Stomach (tissue), 9 donors: ENCODE results near the gene TAF6. TPM values are rescaled to one million over a fixed set of nuclear protein-coding genes. Genes with fewer than 3 reads are reported as not detected.

Experiments
- DNase-seq, 2 donors: peaks; one replicate each; pipeline versions ENCODE4 v3.0.0 to v3.0.0-alpha.2; 2013 to 2019
- H3K27ac ChIP-seq, 5 donors: fragments of 200-600 bp in 4 of 5; sonication (generic) in 4 of 5; one replicate each; pipeline ENCODE4 v1.5.1; 2013 to 2019; ENCODE audit warnings: mild to moderate bottlenecking in 1 of 5, moderate library complexity in 1 of 5
- H3K27me3 ChIP-seq, 3 donors: fragments of 200-600 bp; sonication (generic); one replicate each; pipeline ENCODE4 v1.5.1; 2017 to 2019; ENCODE audit warnings: mixed run types in 1 of 3
- H3K36me3 ChIP-seq, 4 donors: fragments of 200-600 bp; sonication (generic); 1 replicate in 3 of 4; 2 replicates in 1 of 4; pipeline ENCODE4 v1.5.1; 2016 to 2019
- H3K4me1 ChIP-seq, 4 donors: fragments of 200-600 bp; sonication (generic); one replicate each; pipeline ENCODE4 v1.5.1; 2016 to 2019
- H3K4me3 ChIP-seq, 4 donors: fragments of 200-600 bp; sonication (generic) in 3 of 4; one replicate each; pipeline ENCODE4 v1.5.1; 2016 to 2019; ENCODE audit warnings: mild to moderate bottlenecking in 1 of 4
- H3K9me3 ChIP-seq, 4 donors: fragments of 200-600 bp; sonication (generic); one replicate each; pipeline ENCODE4 v1.5.1; 2016 to 2019
- CTCF ChIP-seq, 7 experiments: fragments of 450-650 bp in 4 of 7; fragments of 200-600 bp in 3 of 7; sonication (generic) in 3 of 7; IDR thresholded peaks; one replicate each; pipeline ENCODE4 v1.5.1; 2016 to 2019; ENCODE audit warnings: antibody characterized with exemption in 7 of 7, control low read depth in 2 of 7, mild to moderate bottlenecking in 1 of 7
- EP300 ChIP-seq: sonication (generic); formaldehyde crosslinking; IDR thresholded peaks from one replicate; pipeline ENCODE4 v1.6.1; 2017; ENCODE audit warnings: antibody characterized with exemption
- POLR2A ChIP-seq, 4 donors: fragments of 450-650 bp; IDR thresholded peaks; one replicate each; pipeline ENCODE4 v1.6.1; 2016; ENCODE audit warnings: antibody characterized with exemption in 4 of 4, control low read depth in 2 of 4, mild to moderate bottlenecking in 1 of 4, moderate library complexity in 1 of 4
- POLR2AphosphoS5 ChIP-seq, 3 donors: sonication (generic); formaldehyde crosslinking; IDR thresholded peaks; one replicate each; pipeline ENCODE4 v1.6.1; 2016; ENCODE audit warnings: antibody characterized with exemption in 3 of 3
- WGBS, 5 donors: extraction: QIAGEN DNeasy Blood & Tissue Kit in 3 of 5; methylation state at CpG; one replicate each; pipeline versions ENCODE4 v1.1.5 to v1.1.7; 2013 to 2018; 5-methylcytosine and 5-hydroxymethylcytosine counted together
- intact Hi-C: fragments of 100-400 bp; cut with DNase I; formaldehyde crosslinking; loops from one replicate; pipeline ENCODE4 v1.15.1; 2023; ENCODE audit warnings: low total_unique reads
- polyA plus RNA-seq, 3 donors: library from polyadenylated mRNA; stranded (reverse); fragments of 200-250 nt; gene quantifications; one replicate each; pipeline ENCODE4 v1.2.3, GENCODE V29; 2013
- total RNA-seq, 5 donors: library from RNA; depleted of rRNA; stranded (reverse); fragments of >200 nt; gene quantifications; one replicate each; pipeline versions ENCODE4 v1.1.0 to v1.2.3, GENCODE V29; 2014 to 2016
- donor health status: healthy with polysubstance abuse.
- donor health status: Bipolar disorder and iron deficiency.
- donor health status: healthy.

TAF6 gene
- total and polyA plus RNA-seq, 8 donors = 15.4 to 106 (median 28.4) TPM

- DNase-seq = no peak
- Histone ChIP-seq H3K9me3 (no peaks in the 10 kb centered on the region), H3K4me1 (peaks cover 39 to 60% (median 47%) of the 10 kb centered on the region in 4 donors), H3K27ac (peak overlapping the region; percentile 97 to 99 (median 99)), H3K4me3 (peak overlapping the region; percentile 79 to 94 (median 91)), H3K36me3 (peaks cover 0 to 16% (median 0%) of the 10 kb centered on the region in 4 donors), H3K27me3 (no peaks in the 10 kb centered on the region)
- intact Hi-C loops = no loop called here
- WGBS, 5 donors = 7 to 14% (median 10%) methylated on average over 22 to 29 of the region's 29 CpGs
- no peak for TF ChIP-seq EP300
- no peak for TF ChIP-seq POLR2AphosphoS5 (IDR thresholded peaks at IDR 0.05)
- peak in 1 of 7 experiments; percentile 10 for TF ChIP-seq CTCF (IDR thresholded peaks at IDR 0.05)
- no peak for TF ChIP-seq POLR2A (IDR thresholded peaks at IDR 0.05)
These were observed 7.2 kb upstream of the TAF6 start for GRCh38 chr7:100126239-100126930.

- no peaks in the 10 kb centered on the region for H3K9me3 ChIP-seq
- WGBS, 5 donors = 69 to 85% (median 75%) methylated on average over 4 of the region's 4 CpGs
- H3K4me1 ChIP-seq = peaks cover 41 to 59% (median 48%) of the 10 kb centered on the region in 4 donors
- no peak for DNase-seq
- no peaks in the 10 kb centered on the region for H3K27me3 ChIP-seq
- intact Hi-C loops = no loop called here
- no peak overlapping the region for H3K4me3 ChIP-seq
- peaks cover 0 to 16% (median 0%) of the 10 kb centered on the region in 4 donors for H3K36me3 ChIP-seq
- H3K27ac ChIP-seq = peak overlapping the region in 2 of 5 donors; percentile 99
- no peak for TF ChIP-seq EP300
- no peak for TF ChIP-seq POLR2A (IDR thresholded peaks at IDR 0.05)
- no peak for TF ChIP-seq CTCF (IDR thresholded peaks at IDR 0.05)
- TF ChIP-seq POLR2AphosphoS5 (IDR thresholded peaks at IDR 0.05) = no peak
These were observed 5.4 kb upstream of the TAF6 start for GRCh38 chr7:100124301-100125230.

- H3K36me3 ChIP-seq = peaks cover 0 to 16% (median 0%) of the 10 kb centered on the region in 4 donors
- H3K4me3 ChIP-seq = no peak overlapping the region
- H3K27ac ChIP-seq = peak overlapping the region in 2 of 5 donors; percentile 24 to 39
- TF ChIP-seq CTCF (IDR thresholded peaks at IDR 0.05) = no peak
- TF ChIP-seq POLR2A (IDR thresholded peaks at IDR 0.05) = no peak
- TF ChIP-seq EP300 = no peak
- TF ChIP-seq POLR2AphosphoS5 (IDR thresholded peaks at IDR 0.05) = no peak
- intact Hi-C loops = no loop called here
- no peaks in the 10 kb centered on the region for H3K9me3 ChIP-seq
- H3K4me1 ChIP-seq = peaks cover 38 to 61% (median 46%) of the 10 kb centered on the region in 4 donors
- H3K27me3 ChIP-seq = no peaks in the 10 kb centered on the region
- DNase-seq = no peak
- 67 to 100% (median 94%) methylated on average over 1 of the region's 1 CpG for WGBS, 5 donors
These were observed 3.4 kb upstream of the TAF6 start for GRCh38 chr7:100122568-100122967.

GRCh38 chr7:100122067-100122466 lies 2.9 kb upstream of the TAF6 start:
- 34 to 54% (median 49%) methylated on average over 13 of the region's 13 CpGs for WGBS, 5 donors
- Histone ChIP-seq H3K36me3 (peaks cover 0 to 16% (median 0%) of the 10 kb centered on the region in 4 donors), H3K4me1 (peaks cover 38 to 62% (median 44%) of the 10 kb centered on the region in 4 donors), H3K27ac (peak overlapping the region in 2 of 5 donors; percentile 24 to 39), H3K4me3 (no peak overlapping the region), H3K27me3 (no peaks in the 10 kb centered on the region), H3K9me3 (no peaks in the 10 kb centered on the region)
- intact Hi-C loops = no loop called here
- TF ChIP-seq EP300 = no peak
- TF ChIP-seq POLR2A (IDR thresholded peaks at IDR 0.05) = no peak
- TF ChIP-seq CTCF (IDR thresholded peaks at IDR 0.05) = no peak
- no peak for TF ChIP-seq POLR2AphosphoS5 (IDR thresholded peaks at IDR 0.05)
- DNase-seq = peak in 1 of 2 donors; percentile 59
